ENCODE results near the gene WWOX.

Gene WWOX

DNA sequence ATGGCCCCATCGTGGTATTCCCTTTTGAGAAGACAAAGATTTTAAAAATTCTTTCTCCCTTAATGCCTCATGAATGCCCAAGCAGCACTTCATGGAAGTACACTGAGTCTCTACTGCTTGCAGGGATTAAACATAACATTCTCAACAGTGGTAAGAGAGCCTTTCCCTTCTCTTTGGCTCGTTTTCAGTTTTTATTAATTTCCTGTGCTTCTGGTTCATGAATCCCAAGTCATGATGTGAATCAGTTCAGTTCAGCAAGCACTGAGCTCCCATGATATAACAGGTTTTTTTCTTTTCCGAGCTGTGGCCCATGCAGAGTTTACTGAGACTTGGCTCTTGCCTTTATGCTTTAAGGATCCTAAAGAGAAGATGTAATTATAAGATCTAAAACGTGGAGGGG is 175.3 kb downstream of the WWOX start:
- no peak for DNase-seq (ENCODE audit: low spot score)

DNA sequence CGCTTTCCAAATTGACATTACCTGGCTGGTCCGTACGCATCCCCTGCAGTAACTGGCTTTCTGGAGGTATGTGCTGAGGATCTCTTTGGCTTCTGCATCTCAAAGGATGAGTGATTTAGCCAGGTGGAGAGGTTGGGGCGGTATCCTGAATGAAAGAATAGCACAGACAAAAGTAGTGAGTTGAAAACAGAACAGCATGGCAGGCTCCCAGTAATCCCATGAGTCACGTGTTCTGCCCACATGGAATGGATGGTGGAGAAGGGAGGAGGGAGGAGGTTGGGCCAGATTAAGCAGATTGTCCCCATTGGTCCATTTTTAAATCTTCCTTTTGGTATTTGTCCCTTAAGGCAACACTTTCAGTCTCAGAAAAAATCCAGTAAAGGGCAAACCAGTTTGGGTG is 176.0 kb downstream of the WWOX start:
- DNase-seq (ENCODE audit: low spot score) = no peak

DNA sequence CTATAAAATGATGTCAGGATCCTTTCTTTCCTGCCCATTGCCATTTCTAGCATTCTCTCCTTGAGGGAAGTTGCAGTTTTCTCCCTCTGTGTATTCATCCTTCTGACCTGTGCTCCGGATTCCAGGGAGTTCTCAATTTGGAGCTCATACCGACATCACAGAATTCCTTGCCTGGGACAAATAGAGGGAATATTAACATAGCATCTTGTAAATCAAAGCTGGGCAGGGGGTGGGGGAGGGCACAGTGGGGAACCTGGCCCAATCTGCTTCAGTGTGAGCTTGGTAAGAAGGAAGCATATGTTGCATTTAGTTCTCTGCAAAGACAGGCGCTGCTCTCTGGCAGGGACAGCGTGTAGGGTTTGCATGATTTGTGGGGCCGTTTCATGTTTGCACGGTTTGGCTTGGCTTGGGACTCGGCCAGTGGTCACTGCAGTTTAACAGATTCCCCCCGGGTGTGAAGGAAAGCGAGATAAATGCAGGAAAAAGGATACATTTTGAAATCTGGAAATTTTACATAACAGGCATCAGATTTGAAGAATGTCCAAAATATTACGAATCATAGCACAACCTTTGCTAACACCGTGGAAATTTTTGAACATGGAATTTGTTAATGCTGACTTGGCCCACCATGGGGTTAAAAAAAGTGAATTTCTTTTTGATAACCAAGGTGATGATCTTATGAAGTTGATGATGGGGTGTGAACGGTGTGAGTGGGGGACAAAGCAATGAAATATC is 178.0 kb downstream of the WWOX start:
- DNase-seq (ENCODE audit: low spot score) = no peak

DNA sequence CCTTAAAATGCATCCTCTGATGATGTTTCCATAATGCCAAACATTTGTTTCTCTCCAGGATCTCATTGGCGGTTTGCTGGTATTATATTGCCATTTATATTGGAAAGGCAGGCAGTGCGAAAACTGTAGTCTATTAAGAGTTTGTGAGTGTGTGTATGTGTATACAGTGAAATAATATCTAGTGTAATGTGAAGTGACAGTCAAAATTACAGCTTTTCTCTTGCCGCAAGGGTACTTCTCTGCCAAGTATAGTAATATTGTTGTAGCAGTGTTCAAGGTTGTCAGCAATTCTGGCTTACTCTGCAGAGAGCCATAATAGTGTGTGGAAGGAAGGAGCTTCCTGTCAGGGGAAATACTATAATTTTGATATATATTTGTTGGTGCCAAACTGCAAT is 178.6 kb downstream of the WWOX start:
- DNase-seq (ENCODE audit: low spot score) = no peak

DNA sequence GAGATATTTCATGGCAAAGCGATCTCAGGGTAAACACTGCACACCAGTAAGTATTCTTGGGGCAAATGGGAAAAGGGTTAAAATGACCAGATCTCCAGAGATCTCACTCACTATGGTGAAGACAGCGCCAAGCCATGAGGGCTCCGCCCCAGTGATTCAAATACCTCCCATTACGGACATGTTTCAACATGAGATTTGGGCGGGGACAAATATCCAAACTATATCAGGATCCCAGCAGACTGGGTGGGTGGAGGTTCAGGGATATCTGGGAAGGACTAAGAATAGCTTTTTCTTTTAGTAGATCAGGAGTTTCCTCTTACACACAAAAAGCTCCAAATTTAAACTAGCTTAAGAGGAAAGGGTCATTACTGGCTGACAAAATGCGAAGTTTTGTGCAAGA is 181.7 kb downstream of the WWOX start:
- DNase-seq (ENCODE audit: low spot score) = no peak

DNA sequence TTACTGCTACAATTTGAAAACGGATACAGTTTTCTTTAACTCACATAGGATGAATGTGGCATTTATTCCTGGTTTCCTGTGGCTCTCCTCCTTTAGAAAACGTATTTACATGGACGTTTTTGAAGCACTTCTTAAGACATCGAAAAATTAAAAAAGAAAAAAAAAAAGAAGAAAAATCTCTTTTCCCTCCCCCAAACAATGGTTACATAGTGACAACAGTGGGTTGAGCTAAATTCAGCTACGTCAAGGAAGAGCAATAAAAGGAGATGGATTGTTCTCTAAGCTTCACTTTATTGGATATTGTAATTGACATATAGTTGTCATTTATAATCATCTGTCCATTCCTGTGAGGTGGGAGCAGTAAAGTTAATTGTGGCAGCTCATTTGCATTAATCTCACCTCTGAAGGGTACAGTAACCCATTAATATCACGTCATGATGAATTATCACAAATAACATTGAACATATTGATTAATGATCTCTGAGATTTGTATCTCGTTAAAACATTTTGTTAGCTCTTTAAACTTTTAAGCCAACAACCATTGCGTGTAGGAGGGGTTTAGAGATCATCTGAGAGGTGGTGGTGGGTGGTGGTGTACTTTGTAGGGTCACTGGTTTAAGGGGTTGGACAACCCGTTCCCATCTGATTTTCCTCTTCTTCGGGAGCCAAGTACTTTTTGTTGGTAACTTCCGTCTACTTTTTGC is 184.2 kb downstream of the WWOX start:
- DNase-seq (ENCODE audit: low spot score) = no peak

DNA sequence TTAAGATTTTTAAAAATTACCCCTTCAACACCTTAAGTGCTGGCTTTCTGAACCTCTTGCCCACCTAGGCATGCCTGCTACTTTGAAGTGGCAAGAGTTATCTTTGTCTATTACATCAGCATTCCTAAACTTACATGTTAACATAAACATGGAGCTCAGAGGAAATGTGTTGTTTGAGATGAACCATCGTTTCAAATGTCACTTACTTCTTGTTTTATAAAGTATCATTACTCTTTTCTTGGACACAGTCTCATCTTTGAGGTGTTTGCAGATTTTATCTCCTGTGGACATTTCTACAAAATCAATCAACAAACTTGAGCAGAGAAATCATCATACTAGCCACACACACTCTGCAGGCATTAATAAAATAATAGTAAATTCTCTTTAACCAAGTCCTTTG is 184.9 kb downstream of the WWOX start:
- no peak for DNase-seq (ENCODE audit: low spot score)

DNA sequence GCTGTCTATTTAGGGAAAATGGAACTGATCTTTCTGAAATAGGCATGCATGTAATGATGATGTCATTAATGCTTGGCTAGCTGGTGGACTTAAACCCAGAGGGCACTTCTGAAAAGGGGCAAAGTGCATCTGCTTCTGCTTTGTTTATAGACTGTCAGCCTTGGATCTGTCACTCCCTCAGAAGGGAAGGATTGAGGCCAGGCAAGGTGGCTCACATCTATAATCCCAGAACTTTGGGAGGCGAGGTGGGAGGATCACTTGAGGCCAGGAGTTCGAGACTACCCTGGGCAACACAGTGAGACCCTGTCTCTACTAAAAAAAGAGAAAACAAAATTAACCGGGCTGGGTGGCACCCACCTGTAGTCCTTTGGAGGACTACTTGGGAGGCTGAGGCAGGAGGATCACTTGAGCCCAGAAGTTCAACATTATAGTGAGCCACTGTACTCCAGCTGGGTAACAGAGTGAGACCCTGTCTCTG is 185.5 kb downstream of the WWOX start:
- DNase-seq (ENCODE audit: low spot score) = no peak

DNA sequence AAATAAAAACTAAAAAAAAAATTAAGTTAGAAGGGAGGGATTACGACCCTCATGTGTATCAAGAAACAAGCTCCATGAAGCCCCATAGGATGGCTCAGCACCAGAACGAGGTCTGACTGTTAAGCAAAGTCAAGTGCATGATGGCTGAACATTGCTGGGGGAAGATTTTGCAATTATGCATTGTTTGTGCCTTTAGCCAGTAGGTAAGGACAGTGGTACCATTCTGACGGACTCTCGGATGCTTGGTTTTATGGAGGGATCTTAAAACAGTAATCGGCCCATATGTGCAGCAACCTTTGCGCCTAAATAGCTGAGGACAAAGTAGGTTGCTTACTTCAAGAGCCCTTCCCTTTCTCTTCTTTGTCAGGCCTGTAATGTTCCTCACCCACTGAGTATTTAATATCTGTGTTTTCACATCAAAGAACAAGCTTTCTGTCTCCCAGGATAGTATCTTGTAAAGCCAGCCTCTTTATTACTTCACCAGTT is 186.0 kb downstream of the WWOX start:
- DNase-seq (ENCODE audit: low spot score) = no peak

DNA sequence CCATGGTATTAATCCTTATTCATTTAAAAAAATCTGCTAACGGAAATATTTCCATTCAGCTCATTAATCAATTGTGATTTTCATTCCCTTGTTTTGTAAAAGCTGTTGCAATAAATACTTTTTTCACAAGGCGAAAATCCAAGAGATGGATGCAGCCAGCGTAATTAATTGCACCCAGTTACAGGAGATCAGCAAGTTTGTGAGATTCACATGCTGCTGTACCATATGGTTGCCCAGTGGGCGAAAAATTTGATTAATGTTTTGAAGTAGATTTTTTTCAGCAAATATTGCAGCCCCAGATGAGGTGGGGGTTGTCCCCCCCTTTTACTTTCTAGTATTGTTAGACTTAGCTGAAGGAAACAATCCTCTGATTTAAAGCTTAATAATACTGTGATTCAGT is 186.6 kb downstream of the WWOX start:
- DNase-seq (ENCODE audit: low spot score) = no peak

DNA sequence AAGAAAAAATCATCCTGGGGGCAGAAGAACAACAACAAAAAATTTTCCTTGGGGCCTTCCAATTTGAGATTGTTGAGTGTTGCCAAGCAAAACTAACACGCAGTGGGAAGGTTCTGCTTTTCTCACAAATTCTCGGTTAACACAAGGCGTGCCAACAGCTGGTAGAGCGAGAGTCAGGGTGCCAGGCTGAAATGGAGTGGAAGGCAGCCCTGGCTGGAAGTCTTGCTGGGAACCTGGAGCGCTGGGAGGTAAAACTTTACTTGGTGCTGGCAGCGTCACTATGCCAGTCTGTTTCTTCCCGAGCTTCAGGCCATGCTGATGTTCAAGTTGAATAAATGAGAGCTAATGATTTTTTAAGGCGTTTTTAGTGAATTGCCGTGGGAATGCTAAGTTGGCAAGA is 189.4 kb downstream of the WWOX start:
- no peak for DNase-seq (ENCODE audit: low spot score)

DNA sequence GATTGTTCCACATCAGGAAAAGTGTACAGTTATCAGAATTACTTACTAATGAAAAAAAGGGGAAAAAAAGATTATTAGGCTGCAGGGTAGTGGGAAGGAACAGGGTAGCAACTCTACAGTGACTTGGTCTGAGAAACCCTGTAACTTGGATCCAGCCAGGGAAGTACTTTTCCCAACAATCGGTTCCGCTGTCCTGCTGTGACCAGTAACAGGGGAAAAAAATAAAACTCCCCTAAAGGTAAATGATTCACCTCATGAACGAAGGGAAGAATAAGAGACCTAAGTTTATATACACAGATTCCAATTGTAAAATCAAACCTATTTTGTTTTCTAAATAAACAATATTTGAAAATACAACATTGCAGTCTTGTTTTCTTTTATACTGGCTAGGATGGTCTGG is 189.9 kb downstream of the WWOX start:
- no peak for DNase-seq (ENCODE audit: low spot score)

DNA sequence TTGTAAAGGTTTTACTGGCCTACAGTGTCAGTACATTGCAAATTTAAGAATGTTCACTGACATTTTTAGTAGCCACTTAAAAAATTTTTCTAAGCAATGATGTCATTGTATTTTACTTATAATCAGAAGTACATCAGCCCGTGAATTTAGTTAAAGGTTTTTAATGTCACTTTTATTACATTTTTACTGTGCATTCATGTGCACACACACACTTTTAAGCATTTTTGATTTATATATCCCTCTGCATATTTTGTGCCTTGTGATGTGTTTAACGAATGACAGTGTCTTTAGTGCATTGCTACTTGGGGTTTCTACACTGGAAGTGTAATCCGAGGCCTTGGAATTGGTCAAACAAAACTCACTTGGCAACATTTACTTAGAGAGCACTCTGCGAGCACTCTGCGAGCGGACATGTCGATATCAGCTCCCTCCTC is 190.4 kb downstream of the WWOX start:
- DNase-seq (ENCODE audit: low spot score) = no peak

DNA sequence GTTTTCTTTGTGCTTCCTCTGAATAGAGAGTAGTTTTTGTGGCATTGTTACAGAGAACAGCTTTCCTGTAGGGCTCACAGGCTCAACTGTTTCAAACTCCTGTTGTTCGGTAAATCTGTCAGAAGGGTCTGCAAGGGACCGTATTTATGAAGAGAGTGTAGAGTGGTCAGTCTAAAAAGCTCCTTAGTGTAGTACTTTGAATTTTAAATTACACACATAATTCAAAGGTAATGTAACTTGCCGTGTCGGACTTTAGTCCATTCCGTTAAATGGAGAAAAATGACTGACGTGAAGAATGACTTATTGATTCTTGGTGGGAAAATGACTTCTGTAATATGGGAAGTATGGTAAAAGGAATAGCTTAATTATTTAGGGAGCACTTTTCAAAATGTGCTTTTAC is 190.9 kb downstream of the WWOX start:
- no peak for DNase-seq (ENCODE audit: low spot score)

DNA sequence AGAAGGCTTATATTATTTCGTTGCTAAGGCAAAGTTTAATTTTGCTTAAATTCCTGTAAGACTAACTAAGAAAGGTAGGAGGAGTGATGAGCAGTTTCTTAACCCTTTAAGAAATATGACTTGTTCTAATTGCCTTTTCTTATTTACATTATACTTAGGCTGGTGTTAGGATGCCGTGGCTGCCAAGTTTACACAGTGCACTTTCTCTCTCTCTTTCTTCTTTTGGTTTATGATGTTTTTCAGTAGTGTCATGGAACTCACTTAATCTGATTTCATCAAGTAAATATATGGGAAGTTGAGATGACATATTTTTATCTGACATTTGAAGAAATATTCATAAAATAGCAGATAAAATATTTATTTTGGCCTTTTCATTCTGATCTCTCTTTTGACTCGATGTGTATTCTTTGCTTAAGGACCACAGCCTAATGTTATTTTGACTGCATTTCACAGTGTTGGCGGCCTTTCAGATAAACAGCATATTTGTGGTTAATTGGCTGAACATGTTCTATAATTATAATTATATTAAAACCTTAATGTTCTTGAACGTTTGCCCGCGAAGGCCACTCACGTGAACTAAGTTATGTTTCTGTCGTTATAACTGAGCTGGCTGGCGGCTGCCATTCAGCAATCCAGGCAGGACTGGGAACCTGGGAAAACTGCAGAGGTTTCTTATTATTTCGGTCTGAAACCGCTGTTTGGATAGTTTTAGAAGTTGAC is 191.6 kb downstream of the WWOX start:
- DNase-seq (ENCODE audit: low spot score) = no peak

DNA sequence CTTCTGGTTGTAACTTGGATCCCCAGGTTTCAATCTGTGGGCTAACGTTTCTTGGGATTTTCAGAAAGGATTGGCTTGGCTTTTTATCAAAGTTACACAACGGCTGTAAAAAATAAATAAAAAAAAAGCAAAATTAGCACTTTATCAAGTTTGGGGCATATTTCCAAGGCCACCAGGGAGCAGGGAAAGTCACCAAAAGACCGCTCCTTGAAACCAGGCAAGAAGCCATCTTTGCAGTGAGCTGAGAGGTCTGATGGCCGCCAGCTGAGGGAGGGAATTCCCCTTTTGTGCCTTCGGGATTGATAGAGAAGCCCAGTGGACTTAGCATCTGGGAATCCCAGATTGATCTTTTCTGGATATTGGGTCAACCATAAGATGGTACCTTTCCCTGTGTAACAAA is 192.2 kb downstream of the WWOX start:
- no peak for DNase-seq (ENCODE audit: low spot score)

DNA sequence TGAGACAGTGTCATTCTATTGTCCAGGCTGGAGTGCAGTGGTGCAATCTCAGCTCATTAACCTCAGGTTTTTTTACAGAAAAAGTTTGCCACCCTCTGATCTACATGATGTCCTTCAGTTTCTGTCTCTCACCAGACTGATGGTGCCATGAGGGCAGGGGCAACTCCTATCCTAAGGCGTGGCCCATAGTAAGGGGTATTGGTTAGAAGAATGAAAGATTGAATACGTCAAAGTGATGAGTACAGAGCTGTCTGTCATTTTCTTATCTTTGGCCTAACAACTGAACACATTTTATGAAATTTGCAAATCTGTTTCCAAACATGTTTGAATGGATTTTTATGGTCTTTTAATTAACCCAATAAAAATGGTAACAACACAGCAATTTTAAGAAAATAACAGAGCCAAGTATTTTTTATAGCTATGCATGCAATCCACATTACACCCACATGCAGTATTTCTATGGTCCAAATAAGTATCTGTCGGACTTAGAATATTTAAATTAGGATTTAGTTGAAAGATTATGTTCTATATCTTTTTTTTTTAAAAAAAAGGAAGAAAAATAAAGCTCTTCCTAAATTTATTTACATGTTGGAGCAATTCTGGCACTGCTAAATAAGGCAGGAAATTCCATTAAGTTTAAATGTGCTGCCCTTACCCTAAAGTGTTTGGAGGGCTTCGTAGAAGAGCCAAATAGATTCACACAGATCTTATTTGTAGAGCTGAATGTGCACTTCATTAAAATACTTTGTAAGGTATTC is 192.8 kb downstream of the WWOX start:
- no peak for DNase-seq (ENCODE audit: low spot score)

DNA sequence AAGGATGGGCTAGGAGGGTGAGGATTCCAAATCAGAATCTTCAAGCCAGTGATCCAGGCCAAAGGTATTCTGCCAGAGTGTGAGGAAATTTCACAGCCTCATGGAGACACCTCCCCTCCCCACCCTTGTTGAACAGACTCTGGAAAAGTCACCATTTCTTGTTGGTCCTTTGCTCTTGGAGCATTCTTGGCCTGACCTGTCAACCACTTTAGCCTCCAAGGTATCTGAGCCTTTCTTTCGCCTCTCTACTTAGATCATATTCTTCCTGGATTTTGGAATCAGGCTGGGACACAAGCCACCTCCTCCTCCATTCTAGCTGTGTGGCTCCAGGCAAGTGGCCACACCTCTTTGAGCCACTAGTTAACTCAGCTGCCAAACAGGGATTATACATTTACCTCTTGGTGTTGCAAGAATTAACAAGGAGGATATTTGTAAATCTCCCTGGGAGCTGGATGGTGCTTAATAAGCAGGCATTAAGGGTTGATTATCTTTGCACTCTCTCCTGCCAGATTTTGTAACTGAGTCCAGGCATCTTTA is 193.5 kb downstream of the WWOX start:
- no peak for DNase-seq (ENCODE audit: low spot score)

DNA sequence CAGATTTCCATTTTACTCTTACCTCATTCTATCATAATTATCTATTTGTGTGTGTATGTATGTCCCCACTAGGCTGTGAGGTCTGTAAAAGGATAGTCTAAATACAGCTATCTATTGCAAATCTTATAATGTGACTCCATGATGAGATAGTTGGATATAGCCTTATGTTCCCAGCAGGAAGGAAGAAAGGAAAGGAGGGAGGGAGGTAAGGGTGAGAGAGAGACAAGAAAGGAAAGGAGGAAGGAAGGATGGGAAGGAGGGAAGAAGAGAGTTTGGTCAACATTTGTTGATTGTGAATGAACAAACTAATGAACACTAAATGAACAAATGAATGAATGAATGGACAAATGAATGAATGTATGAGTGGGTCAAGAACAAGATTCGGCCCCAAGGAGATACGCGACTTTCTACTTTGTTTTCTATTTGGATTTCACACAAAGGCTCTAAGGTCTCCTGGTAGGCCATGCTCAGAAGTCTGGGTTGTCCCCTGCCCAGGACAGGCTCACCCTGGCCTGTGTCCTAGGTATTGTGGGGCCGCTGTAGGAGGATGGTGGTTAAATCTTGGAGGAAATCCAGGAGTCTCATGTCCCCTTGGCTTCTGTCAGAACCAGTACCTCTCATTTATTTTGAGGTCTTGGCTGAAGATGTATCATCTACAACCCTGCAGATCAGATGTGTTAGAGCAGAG is 195.2 kb downstream of the WWOX start:
- DNase-seq (ENCODE audit: low spot score) = no peak

DNA sequence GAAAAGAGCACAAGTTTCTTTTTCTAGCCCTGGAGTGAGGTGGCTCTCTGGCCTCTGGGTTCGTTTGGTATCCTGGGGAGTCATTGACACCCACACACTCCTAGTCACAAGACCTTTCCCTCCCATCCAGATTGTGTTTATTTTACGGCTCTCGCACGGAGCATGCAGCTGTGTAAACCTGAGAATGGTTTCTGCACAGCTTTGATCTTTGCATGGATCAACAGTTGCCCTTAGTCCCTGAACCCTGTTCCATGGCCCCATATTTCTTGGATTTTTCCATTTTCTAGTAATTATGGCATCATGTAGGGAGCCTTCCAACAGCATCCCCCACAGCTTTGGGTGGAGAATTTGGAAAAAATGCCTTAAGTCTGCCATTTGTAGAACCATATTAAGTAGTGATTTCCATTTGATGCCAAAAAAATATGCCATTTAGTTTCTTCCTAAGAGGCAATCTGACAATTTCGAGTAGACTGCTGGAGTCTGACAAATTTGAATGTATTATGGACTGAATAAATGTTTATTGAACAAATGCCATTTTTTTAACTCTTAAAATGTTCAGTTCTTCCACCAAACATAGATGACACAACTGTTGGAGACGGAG is 197.7 kb downstream of the WWOX start:
- DNase-seq (ENCODE audit: low spot score) = no peak

DNA sequence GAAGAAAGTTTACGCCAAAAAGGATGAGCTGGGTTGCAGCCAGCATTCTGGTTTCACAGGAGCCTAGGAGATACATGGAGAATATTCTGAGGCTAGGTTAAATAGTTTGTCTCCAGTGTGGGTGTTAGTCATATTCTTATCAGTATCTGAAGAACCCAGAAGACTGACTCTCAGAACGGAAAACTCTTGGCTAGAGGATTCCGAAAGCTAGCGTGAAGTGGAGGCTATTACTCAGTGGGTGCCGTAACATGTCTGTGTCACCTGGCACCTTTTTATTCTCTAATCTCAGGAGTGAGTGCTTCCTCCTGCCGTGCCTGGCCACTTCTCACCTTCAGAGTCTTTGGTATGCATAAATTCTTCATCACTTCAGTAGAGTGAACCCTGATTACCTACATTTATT is 199.5 kb downstream of the WWOX start:
- no peak for DNase-seq (ENCODE audit: low spot score)

Data from kidney capillary endothelial cell (primary cell).